ENCODE measurements around the gene NR2F1.

- TF ChIP-seq CTCF (tag by site-specific recombination; IDR thresholded peaks at IDR 0.05) (no peak), IKZF3 (tag by site-specific recombination; IDR thresholded peaks at IDR 0.05) (no peak), YY1 (tag by site-specific recombination; IDR thresholded peaks at IDR 0.05) (no peak), ZNF555 (tag by site-specific recombination; conservative IDR thresholded peaks at IDR 0.05) (no peak), ZNF404 (tag by site-specific recombination; IDR thresholded peaks at IDR 0.05) (no peak), ZNF792 (tag by site-specific recombination; IDR thresholded peaks at IDR 0.05) (no peak), PBX3 (CRISPR knock-in tag; IDR thresholded peaks at IDR 0.05) (no peak)
These were observed 15.6 kb upstream of the NR2F1 start for GRCh38 chr5:93567424-93567823.
